OCI-LY1 (cell line): ENCODE measurements around the gene GMEB1.
"Not testable (repeated sequence)": the region's sequence is repeated elsewhere in the genome, so short reads cannot be mapped to it uniquely, and the experiment has no call there.

Experiments used
- H2AFZ ChIP-seq: fragments of 200-600 bp; sonication (generic), shearing (Covaris generic); 2 replicates; pipeline ENCODE4 v1.6.0; 2014; ENCODE audit warnings: antibody characterized with exemption, mild to moderate bottlenecking, low read length
- H3F3A ChIP-seq: fragments of 200-600 bp; sonication (generic), shearing (Covaris generic); 2 replicates; pipeline ENCODE4 v1.6.0; 2014; ENCODE audit warnings: mild to moderate bottlenecking, antibody characterized with exemption, low read length, moderate library complexity; ENCODE audit not compliant: insufficient read depth
- H3K27ac ChIP-seq: fragments of 200-600 bp; sonication (generic); 2 replicates; pipeline ENCODE4 v1.5.1; 2014; ENCODE audit warnings: low read length, mixed run types, mild to moderate bottlenecking, low read depth; ENCODE audit not compliant: poor library complexity, severe bottlenecking
- H3K27me3 ChIP-seq: fragments of 200-600 bp; sonication (generic); 2 replicates; pipeline ENCODE4 v1.6.0; 2014; ENCODE audit warnings: antibody characterized with exemption, mild to moderate bottlenecking, low read length, moderate library complexity; ENCODE audit not compliant: insufficient read depth
- H3K36me3 ChIP-seq: fragments of 200-600 bp; sonication (generic); 2 replicates; pipeline ENCODE4 v1.6.1; 2014; ENCODE audit warnings: mild to moderate bottlenecking, antibody characterized with exemption, low read length, moderate library complexity, mixed read lengths; ENCODE audit not compliant: insufficient read depth
- H3K4me1 ChIP-seq: fragments of 200-600 bp; sonication (generic); 2 replicates; pipeline ENCODE4 v1.5.1; 2014; ENCODE audit warnings: mild to moderate bottlenecking, low read length, moderate library complexity; ENCODE audit not compliant: insufficient read depth, severe bottlenecking
- H3K4me2 ChIP-seq: fragments of 200-600 bp; sonication (generic), shearing (Covaris generic); 2 replicates; pipeline ENCODE4 v1.6.1; 2014; ENCODE audit warnings: low read length
- H3K4me3 ChIP-seq: fragments of 200-600 bp; sonication (generic); 2 replicates; pipeline ENCODE4 v1.5.1; 2014; ENCODE audit warnings: low read length, low read depth, mild to moderate bottlenecking, mixed read lengths; ENCODE audit not compliant: poor library complexity, severe bottlenecking
- H3K79me2 ChIP-seq: fragments of 200-600 bp; shearing (Covaris generic); 2 replicates; pipeline ENCODE4 v1.6.1; 2016; ENCODE audit warnings: mixed run types, low read length, mixed read lengths; ENCODE audit not compliant: insufficient read depth
- H3K9ac ChIP-seq: fragments of 200-600 bp; sonication (generic), shearing (Covaris generic); 2 replicates; pipeline ENCODE4 v1.6.1; 2014; ENCODE audit warnings: mild to moderate bottlenecking, low read length, mixed read lengths
- H3K9me2 ChIP-seq: fragments of 200-600 bp; sonication (generic), shearing (Covaris generic); 2 replicates; pipeline ENCODE4 v1.6.1; 2014; ENCODE audit warnings: low read depth, mild to moderate bottlenecking, low read length, mixed read lengths
- H3K9me3 ChIP-seq: fragments of 200-600 bp; shearing (Covaris generic); 2 replicates; pipeline ENCODE4 v1.6.1; 2014; ENCODE audit warnings: low read length, mixed read lengths
- H4K20me1 ChIP-seq: fragments of 200-600 bp; sonication (generic), shearing (Covaris generic); 2 replicates; pipeline ENCODE4 v1.6.0; 2016; ENCODE audit warnings: mild to moderate bottlenecking, low read length; ENCODE audit not compliant: insufficient read depth
- EZH2 ChIP-seq: fragments of 200-600 bp; sonication (generic), shearing (Covaris generic); IDR thresholded peaks from 2 replicates; pipeline ENCODE4 v1.8.0; 2017; ENCODE audit warnings: borderline replicate concordance, mixed run types, mild to moderate bottlenecking, antibody characterized with exemption, low read length, moderate library complexity, mixed read lengths
- TF ChIP-seq, protein P1 (sequence below): fragments of 200-600 bp; sonication (generic), shearing (Covaris generic); IDR thresholded peaks from 2 replicates; pipeline ENCODE4 v1.5.1; 2017; ENCODE audit warnings: mild to moderate bottlenecking, antibody characterized with exemption, low read length, moderate library complexity, mixed read lengths

GMEB1 gene

DNA sequence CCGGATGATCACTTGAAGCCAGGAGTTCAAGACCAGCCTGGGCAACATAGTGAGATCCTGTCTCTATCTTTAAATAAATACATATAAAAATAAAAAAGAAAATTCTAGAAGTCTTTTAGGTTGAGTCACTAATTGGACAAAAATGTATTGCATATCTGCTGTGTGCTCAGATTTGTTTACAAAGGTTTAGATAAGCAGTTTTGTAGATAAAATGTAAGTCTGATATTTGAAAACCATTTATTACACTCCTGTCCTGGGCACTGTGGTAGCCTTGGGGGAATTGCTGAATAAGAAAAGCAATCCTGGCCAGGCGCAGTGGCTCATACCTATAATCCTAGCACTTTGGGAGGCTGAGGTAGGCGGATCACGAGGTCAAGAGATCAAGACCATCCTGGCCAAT, 11.6 kb downstream of the GMEB1 start:
- no peaks in the 10 kb centered on the region for H3K4me1 ChIP-seq
- no peak overlapping the region for H3K4me2 ChIP-seq
- H3K27ac ChIP-seq, result no peak overlapping the region
- no peak overlapping the region for H2AFZ ChIP-seq
- no peaks in the 10 kb centered on the region for H4K20me1 ChIP-seq
- TF ChIP-seq, protein P1, sequence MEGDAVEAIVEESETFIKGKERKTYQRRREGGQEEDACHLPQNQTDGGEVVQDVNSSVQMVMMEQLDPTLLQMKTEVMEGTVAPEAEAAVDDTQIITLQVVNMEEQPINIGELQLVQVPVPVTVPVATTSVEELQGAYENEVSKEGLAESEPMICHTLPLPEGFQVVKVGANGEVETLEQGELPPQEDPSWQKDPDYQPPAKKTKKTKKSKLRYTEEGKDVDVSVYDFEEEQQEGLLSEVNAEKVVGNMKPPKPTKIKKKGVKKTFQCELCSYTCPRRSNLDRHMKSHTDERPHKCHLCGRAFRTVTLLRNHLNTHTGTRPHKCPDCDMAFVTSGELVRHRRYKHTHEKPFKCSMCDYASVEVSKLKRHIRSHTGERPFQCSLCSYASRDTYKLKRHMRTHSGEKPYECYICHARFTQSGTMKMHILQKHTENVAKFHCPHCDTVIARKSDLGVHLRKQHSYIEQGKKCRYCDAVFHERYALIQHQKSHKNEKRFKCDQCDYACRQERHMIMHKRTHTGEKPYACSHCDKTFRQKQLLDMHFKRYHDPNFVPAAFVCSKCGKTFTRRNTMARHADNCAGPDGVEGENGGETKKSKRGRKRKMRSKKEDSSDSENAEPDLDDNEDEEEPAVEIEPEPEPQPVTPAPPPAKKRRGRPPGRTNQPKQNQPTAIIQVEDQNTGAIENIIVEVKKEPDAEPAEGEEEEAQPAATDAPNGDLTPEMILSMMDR, result no peak
- no peak for TF ChIP-seq EZH2
- no peaks in the 10 kb centered on the region for H3F3A ChIP-seq
- no peaks in the 10 kb centered on the region for H3K9me3 ChIP-seq
- H3K9ac ChIP-seq, result no peak overlapping the region
- no peaks in the 10 kb centered on the region; the same call in 1 of the 2 replicates for H3K79me2 ChIP-seq
- peaks cover 3% of the 10 kb centered on the region for H3K36me3 ChIP-seq
- H3K4me3 ChIP-seq, result no peak overlapping the region
- no peaks in the 10 kb centered on the region for H3K9me2 ChIP-seq
- H3K27me3 ChIP-seq, result no peaks in the 10 kb centered on the region

DNA sequence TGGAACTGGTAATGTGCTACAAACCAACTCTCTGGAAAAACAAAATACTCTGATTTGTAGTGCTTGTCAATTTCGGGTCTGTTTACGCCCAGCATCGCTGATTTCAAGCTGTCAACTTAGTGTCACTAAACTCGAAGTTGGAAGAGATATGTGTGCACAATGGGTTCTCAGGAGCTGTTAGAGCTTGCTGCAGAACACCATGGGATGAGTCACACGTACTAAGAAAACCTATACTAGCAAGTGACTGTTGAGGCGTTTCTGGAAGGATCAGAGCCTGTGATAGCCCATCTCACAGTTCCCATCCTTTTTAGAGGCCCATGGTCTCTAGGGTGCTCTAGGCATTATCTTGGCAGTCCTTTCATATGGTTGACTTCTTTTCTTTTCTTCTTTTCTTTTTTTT, 14.3 kb downstream of the GMEB1 start:
- H3K4me2 ChIP-seq, result no peak overlapping the region
- no peak overlapping the region for H2AFZ ChIP-seq
- H3K27ac ChIP-seq, result no peak overlapping the region
- no peak overlapping the region for H3K4me3 ChIP-seq
- H3K27me3 ChIP-seq, result no peaks in the 10 kb centered on the region
- H3K9me3 ChIP-seq, result no peaks in the 10 kb centered on the region
- no peaks in the 10 kb centered on the region for H3K79me2 ChIP-seq
- peaks cover 6% of the 10 kb centered on the region for H3K36me3 ChIP-seq
- no peaks in the 10 kb centered on the region for H3K4me1 ChIP-seq
- no peaks in the 10 kb centered on the region for H4K20me1 ChIP-seq
- H3K9me2 ChIP-seq, result no peaks in the 10 kb centered on the region
- no peaks in the 10 kb centered on the region for H3F3A ChIP-seq
- no peak for TF ChIP-seq EZH2
- TF ChIP-seq, protein P1, result no peak
- no peak overlapping the region for H3K9ac ChIP-seq

DNA sequence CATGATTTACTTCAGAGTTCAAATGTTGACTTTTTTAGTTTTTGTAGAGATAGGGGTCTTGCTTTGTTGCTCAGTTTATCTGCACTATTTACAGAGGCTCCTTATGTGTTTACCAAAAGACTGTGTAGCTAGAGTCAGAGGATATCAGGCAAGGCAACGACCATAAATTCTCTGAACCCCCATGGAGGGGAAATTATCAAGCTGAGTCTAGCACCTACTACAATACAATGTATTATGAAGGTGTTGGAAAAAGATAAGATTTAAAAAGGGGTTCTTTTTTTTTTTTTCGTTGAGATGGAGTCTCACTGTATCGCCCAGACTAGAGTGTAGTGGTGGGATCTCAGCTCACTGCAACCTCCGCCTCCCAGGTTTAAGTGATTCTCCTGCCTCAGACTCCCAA, 16.4 kb downstream of the GMEB1 start:
- H3K36me3 ChIP-seq, result peaks cover 6% of the 10 kb centered on the region
- no peaks in the 10 kb centered on the region for H3K4me1 ChIP-seq
- H3K27me3 ChIP-seq, result no peaks in the 10 kb centered on the region
- no peak for TF ChIP-seq EZH2
- TF ChIP-seq, protein P1, result no peak
- H3K4me3 ChIP-seq, result no peak overlapping the region
- no peaks in the 10 kb centered on the region for H4K20me1 ChIP-seq
- no peak overlapping the region for H2AFZ ChIP-seq
- H3K4me2 ChIP-seq, result no peak overlapping the region
- H3K27ac ChIP-seq, result no peak overlapping the region
- no peaks in the 10 kb centered on the region for H3K9me3 ChIP-seq
- H3K79me2 ChIP-seq, result no peaks in the 10 kb centered on the region
- H3K9ac ChIP-seq, result no peak overlapping the region
- H3K9me2 ChIP-seq, result no peaks in the 10 kb centered on the region
- no peaks in the 10 kb centered on the region for H3F3A ChIP-seq

DNA sequence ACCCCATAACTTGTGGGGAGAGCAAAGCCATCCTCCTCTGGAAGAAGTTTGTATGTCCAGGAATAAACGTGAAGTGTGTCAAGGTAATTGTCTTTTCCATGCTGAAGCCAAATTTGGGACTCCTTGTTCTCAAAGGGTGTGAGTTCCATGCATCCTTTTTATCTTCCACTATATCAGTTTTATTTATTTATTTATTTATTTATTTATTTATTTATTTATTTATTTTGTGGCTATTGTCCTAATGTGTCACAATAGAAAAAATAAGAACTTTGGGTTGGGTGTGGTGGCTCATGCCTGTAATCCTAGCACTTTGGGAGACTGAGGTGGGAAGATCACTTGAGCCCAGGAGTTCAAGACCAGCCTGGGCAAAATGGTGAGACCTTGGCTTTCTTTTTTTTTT, 23.0 kb downstream of the GMEB1 start:
- H3K9ac ChIP-seq, H3F3A ChIP-seq, H3K4me2 ChIP-seq, H3K4me3 ChIP-seq, H2AFZ ChIP-seq, H3K9me2 ChIP-seq, H4K20me1 ChIP-seq, H3K27me3 ChIP-seq, H3K4me1 ChIP-seq, H3K79me2 ChIP-seq, H3K27ac ChIP-seq, H3K9me3 ChIP-seq: not testable (repeated sequence)
- peaks cover 30% of the 10 kb centered on the region for H3K36me3 ChIP-seq
